ENCODE results near the gene SARM1.
"Not testable (repeated sequence)": the region's sequence is repeated elsewhere in the genome, so short reads cannot be mapped to it uniquely, and the experiment has no call there.

Gene SARM1

GRCh38 chr17:28421787-28422305 is 50.4 kb downstream of the SARM1 start:
- TF ChIP-seq ARNTL (CRISPR knock-in tag; IDR thresholded peaks at IDR 0.05; ENCODE audit: borderline replicate concordance, low read depth) (no peak), ESRRG (CRISPR knock-in tag; IDR thresholded peaks at IDR 0.05) (no peak)
- no peak for ATAC-seq

DNA sequence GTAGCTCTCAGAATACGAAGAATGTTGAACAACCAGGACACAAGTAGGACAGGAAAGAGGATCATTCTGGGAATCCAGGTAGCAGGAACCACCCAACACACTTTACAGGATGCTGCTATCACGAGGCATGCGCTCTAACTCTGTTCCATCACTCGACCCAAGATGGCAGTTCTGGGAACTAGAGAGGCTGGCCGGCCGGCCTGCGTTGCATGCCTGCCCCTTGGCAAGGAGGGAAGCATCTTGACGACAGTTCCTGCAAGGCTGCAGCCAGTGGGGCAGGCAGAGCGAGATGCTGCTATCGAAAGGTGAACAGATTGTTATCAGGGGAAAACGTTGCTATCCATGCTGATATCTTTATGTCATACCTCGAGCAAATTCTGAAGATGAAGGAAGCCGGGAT is 53.7 kb downstream of the SARM1 start:
- no peak for ATAC-seq
- TF ChIP-seq TOX (CRISPR knock-in tag; IDR thresholded peaks at IDR 0.05; ENCODE audit: borderline replicate concordance) (no peak), ISL1 (CRISPR knock-in tag; IDR thresholded peaks at IDR 0.05) (no peak), ZNF8 (CRISPR knock-in tag; IDR thresholded peaks at IDR 0.05) (no peak), ZNF565 (CRISPR knock-in tag; conservative IDR thresholded peaks at IDR 0.05; ENCODE audit: low read depth) (no peak), CSDC2 (CRISPR knock-in tag; IDR thresholded peaks at IDR 0.05) (no peak), SNAI2 (CRISPR knock-in tag; IDR thresholded peaks at IDR 0.05) (no peak), CSRNP3 (CRISPR knock-in tag; IDR thresholded peaks at IDR 0.05) (no peak), GLIS3 (CRISPR knock-in tag; IDR thresholded peaks at IDR 0.05) (no peak), ZC3H10 (CRISPR knock-in tag; IDR thresholded peaks at IDR 0.05) (no peak)

GRCh38 chr17:28426081-28426519 is 54.6 kb downstream of the SARM1 start:
- TF ChIP-seq PATZ1 (CRISPR knock-in tag; IDR thresholded peaks at IDR 0.05; ENCODE audit: borderline replicate concordance) (no peak), ESRRG (CRISPR knock-in tag; IDR thresholded peaks at IDR 0.05) (no peak), ISL1 (CRISPR knock-in tag; IDR thresholded peaks at IDR 0.05) (no peak), ARNTL (CRISPR knock-in tag; IDR thresholded peaks at IDR 0.05; ENCODE audit: borderline replicate concordance, low read depth) (no peak), TOX (CRISPR knock-in tag; IDR thresholded peaks at IDR 0.05; ENCODE audit: borderline replicate concordance) (no peak), BACH2 (CRISPR knock-in tag; IDR thresholded peaks at IDR 0.05; ENCODE audit: borderline replicate concordance) (no peak), POU6F1 (CRISPR knock-in tag; IDR thresholded peaks at IDR 0.05; ENCODE audit: borderline replicate concordance, low read depth) (no peak)
- ATAC-seq, result peak; percentile 80; the same call in 2 of the 3 replicates

DNA sequence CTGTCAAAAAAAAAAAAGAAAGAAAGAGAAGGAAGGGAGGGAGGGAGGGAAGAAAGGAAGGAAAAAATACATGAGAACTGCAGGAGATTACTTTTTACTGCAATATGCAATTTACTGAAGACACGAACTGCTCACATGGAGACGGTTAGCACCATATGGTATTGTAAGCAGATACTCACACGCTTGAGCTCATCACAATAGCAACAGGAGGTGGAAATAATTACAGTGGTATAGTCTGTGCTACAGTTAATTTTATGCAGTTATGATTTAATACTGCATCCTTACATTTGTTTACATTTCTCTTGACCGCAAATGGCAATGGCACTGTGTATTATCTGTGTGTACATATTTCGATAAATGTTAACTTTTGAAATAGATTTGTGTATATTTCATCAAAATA is 55.9 kb downstream of the SARM1 start:
- no peak for ATAC-seq
- TF ChIP-seq OSR1 (CRISPR knock-in tag; IDR thresholded peaks at IDR 0.05) (no peak), POU6F1 (CRISPR knock-in tag; IDR thresholded peaks at IDR 0.05; ENCODE audit: borderline replicate concordance, low read depth) (no peak), ISL1 (CRISPR knock-in tag; IDR thresholded peaks at IDR 0.05) (no peak), GLIS3 (CRISPR knock-in tag; IDR thresholded peaks at IDR 0.05) (no peak), ZC3H10 (CRISPR knock-in tag; IDR thresholded peaks at IDR 0.05) (no peak), ZFP3 (CRISPR knock-in tag; IDR thresholded peaks at IDR 0.05) (no peak), ESRRG (CRISPR knock-in tag; IDR thresholded peaks at IDR 0.05) (no peak), TCF4 (CRISPR knock-in tag; IDR thresholded peaks at IDR 0.05; ENCODE audit: borderline replicate concordance) (no peak), PATZ1 (CRISPR knock-in tag; IDR thresholded peaks at IDR 0.05; ENCODE audit: borderline replicate concordance) (no peak), CSDC2 (CRISPR knock-in tag; IDR thresholded peaks at IDR 0.05) (no peak), ZNF565 (CRISPR knock-in tag; conservative IDR thresholded peaks at IDR 0.05; ENCODE audit: low read depth) (no peak), ZFP30 (CRISPR knock-in tag; IDR thresholded peaks at IDR 0.05) (no peak), TOX (CRISPR knock-in tag; IDR thresholded peaks at IDR 0.05; ENCODE audit: borderline replicate concordance) (no peak), CSRNP3 (CRISPR knock-in tag; IDR thresholded peaks at IDR 0.05) (no peak), ZNF8 (CRISPR knock-in tag; IDR thresholded peaks at IDR 0.05) (no peak), PPARA (CRISPR knock-in tag; IDR thresholded peaks at IDR 0.05; ENCODE audit: borderline replicate concordance) (no peak), ZNF70 (CRISPR knock-in tag; IDR thresholded peaks at IDR 0.05) (no peak)
- TF ChIP-seq, protein P1, sequence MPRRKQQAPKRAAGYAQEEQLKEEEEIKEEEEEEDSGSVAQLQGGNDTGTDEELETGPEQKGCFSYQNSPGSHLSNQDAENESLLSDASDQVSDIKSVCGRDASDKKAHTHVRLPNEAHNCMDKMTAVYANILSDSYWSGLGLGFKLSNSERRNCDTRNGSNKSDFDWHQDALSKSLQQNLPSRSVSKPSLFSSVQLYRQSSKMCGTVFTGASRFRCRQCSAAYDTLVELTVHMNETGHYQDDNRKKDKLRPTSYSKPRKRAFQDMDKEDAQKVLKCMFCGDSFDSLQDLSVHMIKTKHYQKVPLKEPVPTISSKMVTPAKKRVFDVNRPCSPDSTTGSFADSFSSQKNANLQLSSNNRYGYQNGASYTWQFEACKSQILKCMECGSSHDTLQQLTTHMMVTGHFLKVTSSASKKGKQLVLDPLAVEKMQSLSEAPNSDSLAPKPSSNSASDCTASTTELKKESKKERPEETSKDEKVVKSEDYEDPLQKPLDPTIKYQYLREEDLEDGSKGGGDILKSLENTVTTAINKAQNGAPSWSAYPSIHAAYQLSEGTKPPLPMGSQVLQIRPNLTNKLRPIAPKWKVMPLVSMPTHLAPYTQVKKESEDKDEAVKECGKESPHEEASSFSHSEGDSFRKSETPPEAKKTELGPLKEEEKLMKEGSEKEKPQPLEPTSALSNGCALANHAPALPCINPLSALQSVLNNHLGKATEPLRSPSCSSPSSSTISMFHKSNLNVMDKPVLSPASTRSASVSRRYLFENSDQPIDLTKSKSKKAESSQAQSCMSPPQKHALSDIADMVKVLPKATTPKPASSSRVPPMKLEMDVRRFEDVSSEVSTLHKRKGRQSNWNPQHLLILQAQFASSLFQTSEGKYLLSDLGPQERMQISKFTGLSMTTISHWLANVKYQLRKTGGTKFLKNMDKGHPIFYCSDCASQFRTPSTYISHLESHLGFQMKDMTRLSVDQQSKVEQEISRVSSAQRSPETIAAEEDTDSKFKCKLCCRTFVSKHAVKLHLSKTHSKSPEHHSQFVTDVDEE (CRISPR knock-in tag; IDR thresholded peaks at IDR 0.05), result no peak

GRCh38 chr17:28427982-28428381 is 56.5 kb downstream of the SARM1 start:
- ATAC-seq, result not testable (repeated sequence)

Data from SK-N-SH treated with all-trans-retinoic acid at 6 μM for 48 hours (cell line).